Endothelial cell (in vitro differentiated cells): ENCODE data around the gene ATP6V1E1. TPM values are rescaled to one million over a fixed set of nuclear protein-coding genes. Genes with fewer than 3 reads are reported as not detected.

Experiments
- DNase-seq: peaks from one replicate; pipeline ENCODE4 v3.0.0; 2021; ENCODE audit warnings: low spot score
- H3K27ac Mint-ChIP-seq: one replicate; pipeline ENCODE4 v1.8.0; 2021; ENCODE audit warnings: mixed read lengths, inconsistent platforms; ENCODE audit not compliant: unreplicated experiment
- H3K27me3 Mint-ChIP-seq: one replicate; pipeline ENCODE4 v1.8.0; 2021; ENCODE audit warnings: mild to moderate bottlenecking, moderate library complexity, mixed read lengths, inconsistent platforms; ENCODE audit not compliant: unreplicated experiment
- H3K36me3 Mint-ChIP-seq: one replicate; pipeline ENCODE4 v1.8.0; 2021; ENCODE audit warnings: mild to moderate bottlenecking, low read depth, mixed read lengths, inconsistent platforms; ENCODE audit not compliant: unreplicated experiment
- H3K4me1 Mint-ChIP-seq: one replicate; pipeline ENCODE4 v1.8.0; 2021; ENCODE audit warnings: mild to moderate bottlenecking, mixed read lengths, inconsistent platforms; ENCODE audit not compliant: unreplicated experiment
- H3K4me3 Mint-ChIP-seq: one replicate; pipeline ENCODE4 v1.8.0; 2021; ENCODE audit warnings: mild to moderate bottlenecking, mixed read lengths, inconsistent platforms; ENCODE audit not compliant: unreplicated experiment
- H3K9me3 Mint-ChIP-seq: one replicate; pipeline ENCODE4 v1.8.0; 2021; ENCODE audit warnings: mixed read lengths, inconsistent platforms; ENCODE audit not compliant: unreplicated experiment
- CTCF ChIP-seq: fragments of 200-600 bp; sonication (generic); IDR thresholded peaks from one replicate; pipeline ENCODE4 v1.5.0; 2021; ENCODE audit warnings: antibody characterized with exemption; ENCODE audit not compliant: unreplicated experiment
- total RNA-seq: library from RNA; stranded (reverse); fragmentation: NEBNext Ultra II Directional; extraction: Animal tissue kit (Norgen Biotek cat#: 25700); gene quantifications from one replicate; pipeline ENCODE4 v1.2.1, GENCODE V29; 2021; ENCODE audit not compliant: unreplicated experiment

ATP6V1E1 gene
- total RNA-seq, 1 donor from 2014 or later: 80.4 TPM

GRCh38 chr22:17633998-17634323, 5.4 kb upstream of the ATP6V1E1 start:
- TF ChIP-seq CTCF: no peak
- H3K27me3 Mint-ChIP-seq: peaks cover 6% of the 10 kb centered on the region
- peaks cover 12% of the 10 kb centered on the region for H3K4me1 Mint-ChIP-seq
- H3K9me3 Mint-ChIP-seq: no peaks in the 10 kb centered on the region
- DNase-seq: no peak
- no peak overlapping the region for H3K27ac Mint-ChIP-seq
- H3K36me3 Mint-ChIP-seq: no peaks in the 10 kb centered on the region
- H3K4me3 Mint-ChIP-seq: no peak overlapping the region

- Mint-ChIP-seq H3K27me3 (peaks cover 10% of the 10 kb centered on the region), H3K9me3 (no peaks in the 10 kb centered on the region), H3K4me3 (no peak overlapping the region), H3K27ac (peak overlapping the region; percentile 54), H3K4me1 (peaks cover 17% of the 10 kb centered on the region), H3K36me3 (no peaks in the 10 kb centered on the region)
- TF ChIP-seq CTCF: no peak
- no peak for DNase-seq
Measured at GRCh38 chr22:17633217-17633997, 4.9 kb upstream of the ATP6V1E1 start.

- no peak for DNase-seq
- TF ChIP-seq CTCF: no peak
- Mint-ChIP-seq H3K4me1 (peaks cover 9% of the 10 kb centered on the region), H3K27me3 (peaks cover 7% of the 10 kb centered on the region), H3K36me3 (no peaks in the 10 kb centered on the region), H3K9me3 (no peaks in the 10 kb centered on the region), H3K27ac (no peak overlapping the region), H3K4me3 (no peak overlapping the region)
Measured at GRCh38 chr22:17631076-17631565, 2.6 kb upstream of the ATP6V1E1 start.

GRCh38 chr22:17629641-17630040, 1.1 kb upstream of the ATP6V1E1 start:
- H3K4me1 Mint-ChIP-seq: peaks cover 9% of the 10 kb centered on the region
- H3K36me3 Mint-ChIP-seq: no peaks in the 10 kb centered on the region
- peak overlapping the region; percentile 79 for H3K4me3 Mint-ChIP-seq
- peak overlapping the region; percentile 99 for H3K27ac Mint-ChIP-seq
- no peak for DNase-seq
- no peaks in the 10 kb centered on the region for H3K9me3 Mint-ChIP-seq
- TF ChIP-seq CTCF: no peak
- peaks cover 7% of the 10 kb centered on the region for H3K27me3 Mint-ChIP-seq

GRCh38 chr22:17629173-17629489, 582 bp upstream of the ATP6V1E1 start:
- H3K27me3 Mint-ChIP-seq: peaks cover 10% of the 10 kb centered on the region
- H3K9me3 Mint-ChIP-seq: no peaks in the 10 kb centered on the region
- no peak for DNase-seq
- no peaks in the 10 kb centered on the region for H3K36me3 Mint-ChIP-seq
- peak overlapping the region; percentile 99 for H3K27ac Mint-ChIP-seq
- H3K4me3 Mint-ChIP-seq: peak overlapping the region; percentile 99
- H3K4me1 Mint-ChIP-seq: peaks cover 9% of the 10 kb centered on the region
- no peak for TF ChIP-seq CTCF
